HL-60 (cell line): ENCODE measurements around the gene STXBP1.

Experiments used
- DNase-seq, 2 experiments: peaks; one replicate each; pipeline ENCODE4 v3.0.0-alpha.2; 2010 to 2020; ENCODE audit warnings: low read depth in 1 of 2, low spot score in 1 of 2
- H3K27ac ChIP-seq: fragments of 250-450 bp; sonication (Bioruptor Pico); replicated peaks from 2 replicates; pipeline ENCODE4 v1.5.1; 2020; ENCODE audit warnings: mild to moderate bottlenecking, moderate library complexity
- H3K27me3 ChIP-seq: fragments of 250-450 bp; sonication (Bioruptor Pico); 2 replicates; pipeline ENCODE4 v1.5.1; 2021; ENCODE audit warnings: mild to moderate bottlenecking, moderate library complexity; ENCODE audit not compliant: insufficient read depth, poor library complexity, severe bottlenecking
- H3K4me3 ChIP-seq: replicated peaks from 2 replicates; pipeline ENCODE4 v1.5.1; 2011; ENCODE audit warnings: mild to moderate bottlenecking, control low read depth, low read length; ENCODE audit not compliant: insufficient read depth
- CTCF ChIP-seq: IDR thresholded peaks from one replicate; pipeline ENCODE4 v1.5.1; 2011; ENCODE audit warnings: low read length, control low read depth, inconsistent platforms; ENCODE audit not compliant: insufficient read depth
- GABPA ChIP-seq: IDR thresholded peaks from 2 replicates; pipeline ENCODE4 v1.6.1; 2012; ENCODE audit warnings: low read depth
- POLR2AphosphoS5 ChIP-seq: IDR thresholded peaks from 2 replicates; pipeline ENCODE4 v1.6.1; 2012; ENCODE audit warnings: low read depth
- REST ChIP-seq: IDR thresholded peaks from 2 replicates; pipeline ENCODE4 v1.6.1; 2012; ENCODE audit warnings: low read depth; ENCODE audit not compliant: insufficient replicate concordance
- SPI1 ChIP-seq: IDR thresholded peaks from 2 replicates; pipeline ENCODE4 v1.6.1; 2012; ENCODE audit warnings: low read depth, mild to moderate bottlenecking, borderline replicate concordance

STXBP1 gene

DNA sequence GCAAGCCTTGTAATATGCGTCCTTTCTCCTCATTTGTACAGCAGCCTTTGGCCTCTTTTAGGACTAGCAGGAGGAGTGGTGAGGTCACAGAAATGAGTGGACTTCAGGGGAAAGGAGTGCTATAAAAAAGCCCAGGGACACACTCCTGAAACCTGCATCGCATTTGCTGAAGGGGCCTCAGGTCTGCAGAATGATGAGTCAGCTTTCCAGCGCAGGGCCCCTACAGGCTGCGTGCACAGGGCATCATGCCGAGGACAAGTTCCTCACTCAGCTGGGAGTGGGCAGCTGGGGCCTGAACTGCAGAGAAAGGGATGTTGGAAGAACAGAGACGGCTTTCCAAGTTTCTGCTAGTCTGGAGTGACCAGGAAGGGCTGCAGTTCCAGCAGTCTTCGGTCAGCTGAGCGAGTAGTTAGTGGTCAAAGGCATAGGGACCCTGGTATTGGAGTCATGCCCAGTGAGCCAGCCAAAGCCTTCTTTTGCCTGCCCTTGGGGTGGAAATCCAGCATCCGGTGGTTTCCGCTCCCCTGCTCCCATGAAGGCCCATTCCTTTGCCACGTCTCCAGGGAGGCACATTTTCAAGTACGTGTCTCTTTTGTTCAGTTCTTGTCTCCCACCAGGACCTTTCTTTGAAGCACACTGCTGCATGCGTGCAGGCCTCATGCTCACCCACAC lies 77.4 kb downstream of the STXBP1 start:
- Histone ChIP-seq H3K27me3 (no peaks in the 10 kb centered on the region), H3K27ac (no peak overlapping the region), H3K4me3 (no peak overlapping the region)
- DNase-seq = no peak
- no peak for TF ChIP-seq REST
- no peak for TF ChIP-seq CTCF
- TF ChIP-seq SPI1 = no peak
- TF ChIP-seq POLR2AphosphoS5 = no peak
- no peak for TF ChIP-seq GABPA

GRCh38 chr9:127690735-127691134 lies 78.7 kb downstream of the STXBP1 start:
- H3K27me3 ChIP-seq = no peaks in the 10 kb centered on the region
- TF ChIP-seq POLR2AphosphoS5 (no peak), GABPA (no peak), CTCF (no peak), SPI1 (no peak), REST (no peak)
- no peak overlapping the region for H3K4me3 ChIP-seq
- no peak overlapping the region for H3K27ac ChIP-seq
- DNase-seq = no peak

DNA sequence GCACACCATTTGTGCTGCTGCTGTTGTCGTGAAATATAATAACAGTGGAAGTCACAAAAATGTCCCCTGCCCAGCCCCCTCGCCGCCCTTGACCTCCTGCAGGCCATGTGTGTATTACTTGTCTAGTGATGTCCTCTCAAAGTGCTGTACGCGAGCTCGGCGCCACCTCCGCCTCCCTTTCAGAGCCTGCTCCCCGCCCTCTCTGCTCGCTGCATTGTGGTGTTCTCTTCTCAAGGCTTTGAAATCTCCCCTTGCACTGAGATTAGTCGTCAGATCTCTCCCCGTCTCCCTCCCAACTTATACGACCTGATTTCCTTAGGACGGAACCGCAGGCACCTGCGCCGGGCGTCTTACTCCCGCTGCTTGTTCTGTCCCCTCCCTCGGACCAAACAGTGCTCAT lies 80.0 kb downstream of the STXBP1 start:
- Histone ChIP-seq H3K27me3 (no peaks in the 10 kb centered on the region), H3K4me3 (no peak overlapping the region), H3K27ac (no peak overlapping the region)
- DNase-seq = no peak
- no peak for TF ChIP-seq POLR2AphosphoS5

DNA sequence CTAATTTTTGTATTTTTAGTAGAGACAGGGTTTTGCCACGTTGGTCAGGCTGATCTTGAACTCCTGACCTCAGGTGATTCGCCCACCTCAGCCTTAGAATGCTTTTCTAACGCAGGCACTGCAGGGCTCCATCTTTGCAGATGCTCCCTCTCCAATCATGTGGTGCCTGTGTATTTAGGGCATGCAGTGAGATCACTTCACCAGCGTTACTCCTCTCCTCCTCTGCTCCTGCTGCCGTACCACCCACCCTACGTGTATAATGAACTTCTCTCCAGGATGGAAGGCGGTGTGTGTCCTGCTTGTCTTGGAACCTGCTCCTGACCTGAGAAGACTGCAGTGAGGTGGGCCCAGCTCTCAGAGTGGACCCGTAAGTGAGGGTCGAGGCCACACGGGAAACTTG lies 81.1 kb downstream of the STXBP1 start:
- DNase-seq = no peak

More for the DNA sequence above, 81.1 kb downstream of the STXBP1 start:
- no peak for TF ChIP-seq GABPA
- no peak for TF ChIP-seq CTCF
- Histone ChIP-seq H3K27me3 (no peaks in the 10 kb centered on the region), H3K27ac (no peak overlapping the region), H3K4me3 (no peak overlapping the region)
